GM21717 (cell line): ENCODE results near the gene USP7.
"Not testable (repeated sequence)": the region's sequence is repeated elsewhere in the genome, so short reads cannot be mapped to it uniquely, and the experiment has no call there.

Experiments used
- ATAC-seq: cut with Tn5 transposase; IDR thresholded peaks from one replicate; pipeline ENCODE4 v1.9.1; 2021; ENCODE audit warnings: mild to moderate bottlenecking, moderate library complexity; ENCODE audit not compliant: unreplicated experiment

The USP7 gene

GRCh38 chr16:8928467-8928957, 35.2 kb downstream of the USP7 start:
- no peak for ATAC-seq

GRCh38 chr16:8926827-8927226, 36.9 kb downstream of the USP7 start:
- no peak for ATAC-seq

DNA sequence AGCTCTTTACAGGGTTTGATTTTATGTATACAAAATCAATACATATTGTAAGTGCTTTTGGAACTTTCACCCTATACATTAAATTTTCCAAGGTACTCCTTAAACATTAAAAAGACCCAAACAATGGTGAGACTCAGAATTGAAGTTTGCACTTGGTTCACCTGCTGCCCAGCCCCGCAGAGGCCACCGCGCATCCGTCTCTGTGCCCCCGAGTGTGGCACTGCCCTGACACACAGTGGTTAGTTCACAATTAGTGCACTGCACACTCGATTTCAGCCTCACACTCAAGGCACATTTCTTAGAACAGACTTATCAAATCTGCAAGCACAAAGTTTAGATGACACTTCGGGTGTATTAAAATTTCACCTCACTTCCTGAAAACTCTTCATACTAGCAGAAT, 38.3 kb downstream of the USP7 start:
- no peak for ATAC-seq

DNA sequence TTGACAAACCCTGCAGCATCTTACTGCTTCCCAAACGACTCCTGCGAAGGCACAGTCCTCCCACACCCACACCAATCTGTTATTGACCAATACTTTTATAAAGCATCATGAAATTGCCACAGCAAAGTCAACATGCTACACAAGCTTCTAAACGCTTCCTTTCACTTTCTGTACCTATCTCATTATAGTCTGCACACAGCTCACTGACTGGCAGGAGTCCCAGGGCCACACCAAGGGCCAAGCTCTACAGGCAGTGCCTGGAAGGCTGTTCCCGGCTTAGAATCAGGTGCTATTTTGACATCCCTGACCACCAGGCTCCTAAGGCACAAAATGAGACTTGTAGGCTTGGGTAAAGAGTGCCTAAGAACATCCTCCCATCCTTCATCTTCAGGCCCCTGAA, 39.5 kb downstream of the USP7 start:
- no peak for ATAC-seq

- no peak for ATAC-seq
Measured at GRCh38 chr16:8923199-8923598, 40.5 kb downstream of the USP7 start.

GRCh38 chr16:8921347-8921984, 42.2 kb downstream of the USP7 start:
- ATAC-seq = no peak

- no peak for ATAC-seq
Measured at GRCh38 chr16:8920645-8921346, 42.9 kb downstream of the USP7 start.

GRCh38 chr16:8919934-8920462, 43.7 kb downstream of the USP7 start:
- no peak for ATAC-seq

DNA sequence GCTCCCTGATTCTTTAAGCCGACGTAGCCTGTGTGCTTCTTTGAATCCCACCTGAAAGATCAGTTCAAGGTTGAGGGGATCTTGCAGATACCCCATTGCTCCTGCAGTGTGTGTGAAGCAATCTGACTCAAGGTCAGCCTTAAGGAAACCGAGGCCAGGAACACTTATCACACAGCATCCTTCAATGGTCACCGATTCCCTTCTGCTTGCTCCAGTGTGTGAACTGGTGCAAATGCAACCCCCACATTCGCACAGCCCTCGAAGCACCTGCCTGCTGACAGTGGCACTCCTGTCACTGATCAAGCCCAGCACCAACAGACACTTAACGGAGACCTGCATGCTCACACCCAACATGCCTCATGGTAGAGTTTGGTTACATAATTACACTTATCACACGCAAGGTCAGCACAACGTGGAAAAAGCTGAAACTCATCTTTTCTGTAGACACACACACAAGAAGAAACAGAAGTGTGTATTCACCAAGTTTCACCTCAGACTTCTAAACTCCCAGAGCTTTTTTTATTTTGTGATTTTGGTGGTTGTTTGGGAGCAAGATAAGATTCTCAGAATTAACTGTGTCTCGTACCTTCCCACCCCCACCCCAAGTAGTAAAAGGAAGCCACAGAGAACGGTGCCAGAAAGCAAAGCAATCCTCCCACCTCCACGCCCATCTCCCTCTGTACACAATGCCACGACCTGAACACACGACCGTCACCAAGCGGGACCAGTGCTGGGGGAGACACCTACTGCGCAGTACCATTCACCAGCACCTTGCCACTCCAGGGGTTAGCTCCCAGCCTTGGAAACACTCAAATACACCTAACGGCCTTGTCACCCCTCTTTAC, 44.4 kb downstream of the USP7 start:
- ATAC-seq = no peak

DNA sequence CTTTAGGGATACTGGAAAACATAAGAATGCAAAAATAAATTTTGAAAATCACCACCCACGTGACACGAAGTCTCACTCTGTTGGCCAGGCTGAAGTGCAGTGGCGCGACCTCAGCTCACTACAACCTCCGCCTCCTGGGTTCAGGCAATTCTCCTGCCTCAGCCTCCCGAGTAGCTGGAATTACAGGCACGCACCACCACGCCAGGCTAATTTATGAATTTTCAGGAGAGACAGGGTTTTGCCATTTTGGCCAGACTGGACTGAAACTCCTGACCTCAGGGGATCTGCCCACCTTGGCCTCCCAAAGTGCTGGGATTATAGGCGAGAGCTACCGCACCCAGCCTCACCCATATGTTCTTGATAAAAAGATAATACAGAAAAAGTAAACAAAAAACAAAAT, 46.4 kb downstream of the USP7 start:
- ATAC-seq = not testable (repeated sequence)

- no peak for ATAC-seq
Measured at GRCh38 chr16:8916541-8917225, 47.0 kb downstream of the USP7 start.

- ATAC-seq = no peak
Measured at GRCh38 chr16:8915722-8916301, 47.9 kb downstream of the USP7 start.

- no peak for ATAC-seq
Measured at GRCh38 chr16:8914098-8914497, 49.6 kb downstream of the USP7 start.

GRCh38 chr16:8912793-8913192, 50.9 kb downstream of the USP7 start:
- ATAC-seq = no peak

- ATAC-seq = no peak
Measured at GRCh38 chr16:8910811-8911210, 52.9 kb downstream of the USP7 start.

- no peak for ATAC-seq
Measured at GRCh38 chr16:8908810-8909468, 54.8 kb downstream of the USP7 start.

- ATAC-seq = no peak
Measured at GRCh38 chr16:8907096-8907495, 56.6 kb downstream of the USP7 start.

- no peak for ATAC-seq
Measured at GRCh38 chr16:8905795-8906591, 57.7 kb downstream of the USP7 start.

DNA sequence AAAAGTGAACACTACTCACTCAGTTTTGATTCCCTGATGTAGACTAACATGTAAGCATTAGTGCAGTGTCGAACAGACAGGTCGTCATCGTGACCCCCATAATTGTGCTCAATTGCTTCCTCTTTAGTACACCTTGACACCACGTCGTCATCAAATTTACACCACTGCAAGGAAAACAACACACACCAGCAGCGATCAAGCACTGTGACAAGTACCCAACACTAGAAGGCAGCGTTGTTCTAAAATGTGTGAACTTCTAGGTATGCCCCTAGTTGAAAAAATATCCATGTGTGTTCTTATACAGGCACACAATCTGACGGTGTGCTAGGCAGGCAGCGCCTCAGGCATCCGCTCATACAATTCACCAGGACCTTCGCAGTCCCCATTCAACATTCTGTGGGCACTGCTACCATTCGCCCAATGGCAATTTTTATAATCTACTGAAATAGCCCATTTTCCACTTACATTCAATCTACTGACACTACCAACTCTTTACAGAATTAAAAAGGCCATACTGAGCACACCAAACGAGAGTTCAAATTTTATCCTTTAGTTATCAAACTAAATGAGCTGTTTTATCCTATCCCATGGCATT, 58.4 kb downstream of the USP7 start:
- ATAC-seq = no peak
